Spinal cord (tissue), 10 donors: ENCODE data around the gene TICAM1. TPM values are rescaled to one million over a fixed set of nuclear protein-coding genes. Genes with fewer than 3 reads are reported as not detected.
"Not testable (repeated sequence)": the region's sequence is repeated elsewhere in the genome, so short reads cannot be mapped to it uniquely, and the experiment has no call there.

ENCODE experiments used
- DNase-seq, 6 donors: peaks; one replicate each; pipeline versions ENCODE4 v3.0.0 to v3.0.0-alpha.2; 2013 to 2015; ENCODE audit warnings: low spot score in 6 of 6, low read depth in 4 of 6
- H3K27ac ChIP-seq: one replicate; pipeline ENCODE4 v1.5.1; 2013; ENCODE audit warnings: low read depth, low read length, control low read depth
- H3K27me3 ChIP-seq: one replicate; pipeline ENCODE4 v1.6.1; 2013; ENCODE audit warnings: low read length; ENCODE audit not compliant: control insufficient read depth, insufficient read depth
- H3K36me3 ChIP-seq: one replicate; pipeline ENCODE4 v1.6.1; 2013; ENCODE audit warnings: low read length; ENCODE audit not compliant: control insufficient read depth, insufficient read depth
- H3K4me1 ChIP-seq: one replicate; pipeline ENCODE4 v1.6.1; 2013; ENCODE audit warnings: low read length; ENCODE audit not compliant: control insufficient read depth, insufficient read depth
- H3K4me3 ChIP-seq: one replicate; pipeline ENCODE4 v1.5.1; 2013; ENCODE audit warnings: low read depth, low read length, control low read depth
- H3K9me3 ChIP-seq: one replicate; pipeline ENCODE4 v1.6.1; 2013; ENCODE audit warnings: low read length; ENCODE audit not compliant: control insufficient read depth, insufficient read depth
- WGBS: methylation state at CpG from one replicate; pipeline ENCODE4 v1.1.5; 2013; ENCODE audit warnings: missing lambda C conversion rate; ENCODE audit not compliant: insufficient coverage; 5-methylcytosine and 5-hydroxymethylcytosine counted together
- polyA plus RNA-seq, 2 donors: library from polyadenylated mRNA; unstranded; fragments of 120-200 nt; gene quantifications; one replicate each; pipeline ENCODE4 v1.2.1, GENCODE V29; 2013; ENCODE audit not compliant: insufficient read length in 2 of 2
- total RNA-seq, 2 donors: library from RNA; depleted of rRNA in 1 of 2; stranded (reverse); fragments of 120-200 nt in 1 of 2; fragments of >200 nt in 1 of 2; gene quantifications; one replicate each; pipeline versions ENCODE4 v1.2.3 to v1.2.4, GENCODE V29; 2013 to 2014
- donor health status: healthy.

The TICAM1 gene
- total and polyA plus RNA-seq, 4 donors = 1.4 to 6.3 (median 3.5) TPM

DNA sequence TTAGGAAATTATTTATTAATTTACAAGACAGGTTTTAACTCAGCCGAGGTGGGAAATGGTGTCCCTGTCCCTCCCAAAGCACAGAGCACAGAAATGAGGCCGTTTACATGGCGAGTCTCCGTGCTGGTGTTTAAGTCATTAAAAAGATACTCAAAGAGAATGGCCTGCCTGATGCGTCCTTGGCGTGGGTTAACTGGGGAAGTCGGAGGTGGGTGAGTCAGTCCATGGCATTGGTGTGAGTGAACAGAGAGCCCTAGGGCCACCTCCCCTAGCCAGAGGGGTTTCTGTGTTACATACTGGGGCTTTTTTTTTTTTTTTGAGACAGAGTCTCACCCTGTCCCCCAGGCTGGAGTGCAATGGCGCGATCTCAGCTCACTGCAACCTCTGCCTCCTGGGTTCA is 36.1 kb downstream of the TICAM1 start:
- Histone ChIP-seq H3K36me3 (peaks cover 68% of the 10 kb centered on the region), H3K4me1 (peaks cover 43% of the 10 kb centered on the region), H3K27me3 (no peaks in the 10 kb centered on the region), H3K27ac (no peak overlapping the region), H3K9me3 (no peaks in the 10 kb centered on the region), H3K4me3 (no peak overlapping the region)
- 87% methylated on average over 7 of the region's 9 CpGs for WGBS
- DNase-seq = no peak

- 86% methylated on average over 8 of the region's 11 CpGs for whole genome bisulfite sequencing
- Histone ChIP-seq H3K36me3 (peaks cover 65% of the 10 kb centered on the region), H3K4me3 (no peak overlapping the region), H3K27me3 (no peaks in the 10 kb centered on the region), H3K4me1 (peaks cover 43% of the 10 kb centered on the region), H3K9me3 (no peaks in the 10 kb centered on the region), H3K27ac (no peak overlapping the region)
- no peak for DNase-seq
These were observed 36.5 kb downstream of the TICAM1 start for GRCh38 chr19:4794971-4795370.

DNA sequence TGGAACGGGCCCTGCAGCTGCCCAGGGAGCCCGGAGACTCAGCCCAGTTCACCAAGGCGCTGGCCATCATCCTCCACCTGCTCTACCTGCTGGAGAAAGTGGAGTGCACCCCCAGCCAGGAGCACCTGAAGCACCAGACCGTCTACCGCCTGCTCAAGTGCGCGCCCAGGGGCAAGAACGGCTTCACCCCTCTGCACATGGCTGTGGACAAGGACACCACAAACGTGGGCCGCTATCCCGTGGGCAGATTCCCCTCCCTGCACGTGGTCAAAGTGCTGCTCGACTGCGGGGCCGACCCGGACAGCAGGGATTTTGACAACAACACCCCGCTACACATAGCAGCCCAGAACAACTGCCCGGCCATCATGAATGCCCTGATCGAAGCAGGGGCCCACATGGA is 38.2 kb downstream of the TICAM1 start:
- Histone ChIP-seq H3K4me1 (peaks cover 43% of the 10 kb centered on the region), H3K36me3 (peaks cover 57% of the 10 kb centered on the region)
- H3K9me3 ChIP-seq, DNase-seq, H3K4me3 ChIP-seq, H3K27ac ChIP-seq, H3K27me3 ChIP-seq: not testable (repeated sequence)
- 95% methylated on average over 17 of the region's 19 CpGs for WGBS

- 92% methylated on average over 24 of the region's 24 CpGs for WGBS
- H3K9me3 ChIP-seq, H3K27ac ChIP-seq, H3K27me3 ChIP-seq, DNase-seq: not testable (repeated sequence)
- Histone ChIP-seq H3K36me3 (peaks cover 56% of the 10 kb centered on the region), H3K4me3 (peak overlapping the region; percentile 72), H3K4me1 (peaks cover 45% of the 10 kb centered on the region)
These were observed 38.7 kb downstream of the TICAM1 start for GRCh38 chr19:4792866-4793195.

- H3K9me3 ChIP-seq, DNase-seq, H3K27me3 ChIP-seq: not testable (repeated sequence)
- Histone ChIP-seq H3K4me3 (peak overlapping the region; percentile 72), H3K4me1 (peaks cover 46% of the 10 kb centered on the region), H3K27ac (peak overlapping the region; percentile 47), H3K36me3 (peaks cover 50% of the 10 kb centered on the region)
- 9% methylated on average over 75 of the region's 75 CpGs for WGBS
These were observed 39.3 kb downstream of the TICAM1 start for GRCh38 chr19:4792019-4792865.

GRCh38 chr19:4791183-4792018 is 40.1 kb downstream of the TICAM1 start, which contains the start of gene FEM1A:
TSS of gene FEM1A (plus strand) at chr19:4791734. CDS start at chr19:4791855, 121 bp downstream.
- Histone ChIP-seq H3K27ac (peak within 1 kb of the TSS; percentile 47), H3K4me3 (peak within 1 kb of the TSS; percentile 72), H3K27me3 (no peaks in the 10 kb centered on the region), H3K36me3 (peaks cover 42% of the 10 kb centered on the region), H3K9me3 (no peaks in the 10 kb centered on the region), H3K4me1 (peaks cover 43% of the 10 kb centered on the region)
- under 1% methylated on average over 80 of the region's 80 CpGs for WGBS
- DNase-seq = peak; percentile 100

DNA sequence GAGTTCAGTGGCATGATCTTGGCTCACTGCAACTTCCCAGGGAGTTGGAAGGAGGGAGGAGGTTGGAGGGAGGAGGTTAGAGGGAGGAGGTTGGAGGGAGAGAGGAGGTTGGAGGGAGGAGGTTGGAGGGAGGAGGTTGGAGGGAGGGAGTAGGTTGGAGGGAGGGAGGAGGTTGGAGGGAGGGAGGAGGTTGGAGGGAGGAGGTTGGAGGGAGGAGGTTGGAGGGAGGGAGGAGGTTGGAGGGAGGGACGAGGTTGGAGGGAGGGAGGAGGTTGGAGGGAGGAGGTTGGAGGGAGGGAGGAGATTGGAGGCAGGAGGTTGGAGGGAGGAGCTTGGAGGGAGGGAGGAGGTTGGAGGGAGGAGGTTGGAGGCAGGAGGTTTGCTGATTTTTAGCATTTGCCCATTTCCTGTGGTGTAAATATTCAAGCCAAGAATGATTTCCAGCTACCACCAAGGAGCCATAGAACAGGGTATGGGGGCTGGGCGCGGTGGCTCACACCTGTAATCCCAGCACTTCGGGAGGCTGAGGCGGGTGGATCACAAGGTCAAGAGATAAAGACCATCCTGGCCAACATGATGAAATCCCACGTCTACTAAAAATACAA is 45.0 kb downstream of the TICAM1 start:
- not testable (repeated sequence) for H3K4me3 ChIP-seq, H3K36me3 ChIP-seq, H3K27ac ChIP-seq, DNase-seq, H3K9me3 ChIP-seq, H3K27me3 ChIP-seq
- peaks cover 19% of the 10 kb centered on the region for H3K4me1 ChIP-seq
- no CpG with 5 or more reads among the region's 6 CpGs for WGBS

DNA sequence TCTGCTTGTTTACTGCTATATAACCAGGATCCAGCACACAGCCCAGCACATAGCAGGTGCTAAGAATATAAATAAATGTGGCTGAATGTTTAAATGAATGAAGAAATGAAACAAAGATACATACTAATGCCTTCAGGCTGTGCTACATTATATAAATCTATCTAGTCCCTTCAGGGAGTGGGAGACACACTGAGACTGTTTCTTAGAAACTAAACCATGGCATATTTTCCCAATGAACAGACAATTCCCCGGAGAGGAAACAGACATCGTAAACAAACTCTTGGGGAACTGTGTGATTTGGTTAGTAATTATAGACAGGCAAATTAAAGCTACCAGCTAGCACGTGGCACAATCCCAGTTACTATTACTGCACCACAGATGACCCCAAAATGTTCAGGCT is 49.7 kb downstream of the TICAM1 start:
- peaks cover 17% of the 10 kb centered on the region for H3K4me1 ChIP-seq
- no CpG with 5 or more reads among the region's 3 CpGs for WGBS
- peaks cover 2% of the 10 kb centered on the region for H3K27me3 ChIP-seq
- H3K4me3 ChIP-seq = no peak overlapping the region
- no peaks in the 10 kb centered on the region for H3K36me3 ChIP-seq
- H3K27ac ChIP-seq = no peak overlapping the region
- peak in 2 of 6 donors; percentile 58 to 81 for DNase-seq
- no peaks in the 10 kb centered on the region for H3K9me3 ChIP-seq

DNA sequence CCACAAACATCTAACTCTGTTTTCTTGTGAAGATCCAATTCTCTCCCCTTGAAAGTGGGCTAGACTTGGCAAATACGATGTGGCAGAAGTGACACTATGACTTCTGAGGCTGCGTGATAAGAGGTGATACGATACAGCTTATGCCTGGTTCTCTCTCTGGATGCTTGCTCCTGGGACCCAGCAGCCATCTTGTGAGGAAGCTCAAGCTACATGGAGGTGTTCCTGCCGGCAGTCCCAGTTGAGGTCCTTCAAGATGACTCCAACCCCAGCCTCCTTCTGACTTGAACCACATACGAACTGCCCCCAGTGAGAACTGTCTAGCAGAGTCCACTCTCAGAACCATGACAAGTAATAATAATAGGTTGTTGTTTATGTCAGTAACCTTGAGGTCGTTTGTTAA is 50.7 kb downstream of the TICAM1 start:
- H3K27me3 ChIP-seq = peaks cover 2% of the 10 kb centered on the region

More for the DNA sequence above, 50.7 kb downstream of the TICAM1 start:
- DNase-seq = no peak
- Histone ChIP-seq H3K4me1 (peaks cover 22% of the 10 kb centered on the region), H3K36me3 (no peaks in the 10 kb centered on the region), H3K4me3 (no peak overlapping the region), H3K9me3 (no peaks in the 10 kb centered on the region), H3K27ac (no peak overlapping the region)
- WGBS = 96% methylated on average over 4 of the region's 6 CpGs
